Endothelial cell of umbilical vein (primary cell): ENCODE data around the gene DOCK6. TPM values are rescaled to one million over a fixed set of nuclear protein-coding genes. Genes with fewer than 3 reads are reported as not detected.

Experiments used
- BruUV-seq: library from RNA; stranded (reverse); fragments of 400-500 nt; replicated peaks from 2 replicates; lab custom pipeline; 2021; lab: Mats Ljungman, UMichigan
- CTCF ChIA-PET: fragments of 300-600, 350-600 bp; sonication (Branson Sonifier 250); formaldehyde crosslinking; loops from one replicate; lab custom pipeline; 2021; ENCODE audit warnings: antibody characterized with exemption, inconsistent platforms; lab: Charles Lee
- POLR2A ChIA-PET: fragments of 300-600, 350-600 bp; sonication (Branson Sonifier 250); formaldehyde crosslinking; loops from one replicate; lab custom pipeline; 2021; ENCODE audit warnings: antibody characterized with exemption, inconsistent platforms; lab: Charles Lee
- DNase-seq: peaks from one replicate; pipeline ENCODE4 v3.0.0-alpha.2; 2011; ENCODE audit warnings: low read depth, low spot score
- FAIRE-seq: peaks from 2 replicates; lab custom pipeline; 2011; peaks lifted over from hg19 to GRCh38; lab: Jason Lieb, UNC
- H2AFZ ChIP-seq: 2 replicates; pipeline ENCODE4 v1.6.0; 2012; ENCODE audit warnings: low read depth, low read length, control low read depth, inconsistent platforms
- H3K27ac ChIP-seq: 2 replicates; pipeline ENCODE4 v1.5.1; 2011; ENCODE audit warnings: low read depth, mild to moderate bottlenecking, control low read depth, low read length, moderate library complexity; ENCODE audit not compliant: insufficient read depth
- H3K27me3 ChIP-seq, 2 experiments: 2 replicates each; pipeline versions ENCODE4 v1.6.0 to v1.6.1; 2011; ENCODE audit warnings: low read length in 2 of 2, mixed read lengths in 1 of 2; ENCODE audit not compliant: control insufficient read depth in 2 of 2, insufficient read depth in 2 of 2
- H3K36me3 ChIP-seq, 2 experiments: 2 replicates in 1 of 2; 3 replicates in 1 of 2; pipeline ENCODE4 v1.5.1; 2011; ENCODE audit warnings: low read length in 2 of 2, mild to moderate bottlenecking in 1 of 2, moderate library complexity in 1 of 2; ENCODE audit not compliant: control insufficient read depth in 2 of 2, insufficient read depth in 2 of 2; ENCODE audit errors: extremely low read depth in 1 of 2
- H3K4me1 ChIP-seq: 3 replicates; pipeline ENCODE4 v1.5.1; 2011; ENCODE audit warnings: mild to moderate bottlenecking, low read length; ENCODE audit not compliant: control insufficient read depth, insufficient read depth; ENCODE audit errors: extremely low read depth
- H3K4me2 ChIP-seq: 2 replicates; pipeline ENCODE4 v1.6.1; 2011; ENCODE audit warnings: low read length, control low read depth, mixed read lengths; ENCODE audit not compliant: insufficient read depth
- H3K4me3 ChIP-seq, 3 experiments: fragments of 200-600 bp in 1 of 3; sonication (generic), shearing (Covaris generic) in 1 of 3; replicated peaks in 1 of 3; 2 replicates each; pipeline ENCODE4 v1.5.1; 2011 to 2016; ENCODE audit warnings: control low read depth in 3 of 3, low read length in 3 of 3, mild to moderate bottlenecking in 2 of 3, inconsistent platforms in 1 of 3, low read depth in 1 of 3, moderate library complexity in 1 of 3; ENCODE audit not compliant: insufficient read depth in 1 of 3
- H3K79me2 ChIP-seq: 2 replicates; pipeline ENCODE4 v1.6.0; 2012; ENCODE audit warnings: low read length, inconsistent platforms; ENCODE audit not compliant: control insufficient read depth, insufficient read depth
- H3K9ac ChIP-seq: replicated peaks from 2 replicates; pipeline ENCODE3; 2011; ENCODE audit warnings: low read length, control low read depth; ENCODE audit not compliant: insufficient read depth; ENCODE audit errors: extremely low read depth
- H3K9me1 ChIP-seq: replicated peaks from 3 replicates; pipeline ENCODE4 v1.6.0; 2011; ENCODE audit warnings: mild to moderate bottlenecking, low read length; ENCODE audit not compliant: control insufficient read depth, insufficient read depth; ENCODE audit errors: extremely low read depth
- H3K9me3 ChIP-seq: replicated peaks from 2 replicates; pipeline ENCODE4 v1.5.1; 2012; ENCODE audit warnings: low read length, inconsistent platforms; ENCODE audit not compliant: control insufficient read depth, insufficient read depth
- H4K20me1 ChIP-seq: replicated peaks from 2 replicates; pipeline ENCODE3; 2011; ENCODE audit warnings: mild to moderate bottlenecking, low read length; ENCODE audit not compliant: control insufficient read depth, insufficient read depth; ENCODE audit errors: extremely low read depth
- MYC ChIP-seq: IDR thresholded peaks from one replicate; pipeline ENCODE4 v1.6.1; 2011; ENCODE audit warnings: mild to moderate bottlenecking, low read depth, low read length
- POLR2A ChIP-seq: IDR thresholded peaks from 2 replicates; pipeline ENCODE4 v1.6.1; 2012; ENCODE audit warnings: low read depth, mild to moderate bottlenecking, control low read depth, low read length
- POLR2AphosphoS5 ChIP-seq: IDR thresholded peaks from 2 replicates; pipeline ENCODE4 v1.6.1; 2012; ENCODE audit warnings: low read depth, mild to moderate bottlenecking, control low read depth, low read length, moderate library complexity; ENCODE audit not compliant: insufficient read depth
- dilution Hi-C: fragments of 300-500 bp; cut with MboI; formaldehyde crosslinking; loops from one replicate; pipeline ENCODE4 v1.15.0; 2019; ENCODE audit warnings: low sequenced_read_pairs; ENCODE audit not compliant: extremely low pct_ligation_motif_present
- intact Hi-C: fragments of 100-400 bp; cut with micrococcal nuclease; formaldehyde crosslinking; loops from one replicate; pipeline ENCODE4 v1.10.0; 2022
- polyA plus RNA-seq, 4 experiments: library from polyadenylated mRNA; depleted of rRNA in 3 of 4; stranded (reverse) in 3 of 4; unstranded in 1 of 4; fragments of >200 nt; gene quantifications; 2 replicates each; pipeline versions ENCODE4 v1.2.1 to v1.2.3, GENCODE V29; 2011 to 2012; ENCODE audit warnings: missing spikeins in 1 of 4
- total RNA-seq: library from RNA; stranded (reverse); gene quantifications from 2 replicates; pipeline ENCODE4 v1.2.3, GENCODE V29; 2021

DOCK6 gene
- total and polyA plus RNA-seq, 2 donors (not counting 3 experiments of a cell fraction or from before 2014, with no cell fraction given): 126 to 334 TPM

- POLR2A ChIA-PET: interaction anchor here (0.6 kb wide), 1 partner anchor 72 kb away, joined by 3 read pairs; no protein-coding TSS in a partner anchor
- peaks cover 33% of the 10 kb centered on the region for H3K79me2 ChIP-seq
- no peaks in the 10 kb centered on the region for H3K9me3 ChIP-seq
- peaks cover 10 to 38% of the 10 kb centered on the region in 2 experiments for H3K36me3 ChIP-seq
- H3K9ac ChIP-seq: peak within 1 kb of the TSS; percentile 81
- intact Hi-C loops (loop anchor here (1.0 to 2.0 kb wide), 3 partner anchors 19 to 55 kb away; no protein-coding TSS in a partner anchor), dilution Hi-C loops (no loop called here)
- peak within 1 kb of the TSS; percentile 34 for H2AFZ ChIP-seq
- peaks cover 19% of the 10 kb centered on the region for H3K4me1 ChIP-seq
- peak within 1 kb of the TSS; percentile 59 for H3K4me2 ChIP-seq
- TF ChIP-seq POLR2A (peak; percentile 84), POLR2AphosphoS5 (peak; percentile 68), MYC (no peak)
- no TSS peak for BruUV-seq
- H3K9me1 ChIP-seq: no peaks in the 10 kb centered on the region
- CTCF ChIA-PET: interaction anchor here (1.0 to 2.2 kb wide), 5 partner anchors 10 to 162 kb away, joined by 3 to 17 read pairs (median 5); no protein-coding TSS in a partner anchor
- no peaks in the 10 kb centered on the region for H4K20me1 ChIP-seq
- FAIRE-seq: peak; percentile 81
- peak; percentile 71 for DNase-seq
- H3K27me3 ChIP-seq: no peaks in the 10 kb centered on the region
- peak within 1 kb of the TSS; percentile 52 to 87 (median 69) for H3K4me3 ChIP-seq
- peak within 1 kb of the TSS; percentile 71 for H3K27ac ChIP-seq
These were observed 64.8 kb downstream of the DOCK6 start, which contains the start of gene KANK2 for GRCh38 chr19:11197291-11198174. KANK2 (minus strand) TSS chr19:11197545; CDS start chr19:11194511, 3,034 bp downstream.
